Measurements from ENCODE around the gene TBX10. TPM values are rescaled to one million over a fixed set of nuclear protein-coding genes. Genes with fewer than 3 reads are reported as not detected.
"Not testable (repeated sequence)": the region's sequence is repeated elsewhere in the genome, so short reads cannot be mapped to it uniquely, and the experiment has no call there.

Gene TBX10
- total RNA-seq, 4 donors from 2014 or later = not detected

- not testable (repeated sequence) for ATAC-seq (ENCODE audit: low FRiP score); DNase-seq (ENCODE audit: low spot score)
Measured at GRCh38 chr11:67619683-67620618, 19.6 kb downstream of the TBX10 start.

GRCh38 chr11:67618901-67619659 lies 20.5 kb downstream of the TBX10 start:
- not testable (repeated sequence) for DNase-seq (ENCODE audit: low spot score); ATAC-seq (ENCODE audit: low FRiP score)

- no peak for TF ChIP-seq CTCF (IDR thresholded peaks at IDR 0.05)
- no peak for ATAC-seq (ENCODE audit: low FRiP score)
- no peak for DNase-seq (ENCODE audit: low spot score)
Measured at GRCh38 chr11:67617243-67617953, 22.2 kb downstream of the TBX10 start.

- TF ChIP-seq CTCF (IDR thresholded peaks at IDR 0.05) = no peak
- no peak for ATAC-seq (ENCODE audit: low FRiP score)
- DNase-seq (ENCODE audit: low spot score) = no peak
Measured at GRCh38 chr11:67616431-67617242, 22.9 kb downstream of the TBX10 start.

GRCh38 chr11:67615728-67616430 lies 23.7 kb downstream of the TBX10 start:
- no peak for TF ChIP-seq CTCF (IDR thresholded peaks at IDR 0.05)
- DNase-seq (ENCODE audit: low spot score) (no peak), ATAC-seq (ENCODE audit: low FRiP score) (no peak)

- no peak for ATAC-seq (ENCODE audit: low FRiP score)
- no peak for TF ChIP-seq CTCF (IDR thresholded peaks at IDR 0.05)
- no peak for DNase-seq (ENCODE audit: low spot score)
Measured at GRCh38 chr11:67614730-67615714, 24.5 kb downstream of the TBX10 start.

Measured in omental fat pad (tissue), 4 donors.